GM10847 (cell line): ENCODE measurements around the gene TUFM.

ENCODE experiments used
- POLR2A ChIP-seq: IDR thresholded peaks from 2 replicates; pipeline ENCODE4 v1.6.1; 2011; ENCODE audit not compliant: insufficient read length; ENCODE audit errors: extremely low read depth

TUFM gene

DNA sequence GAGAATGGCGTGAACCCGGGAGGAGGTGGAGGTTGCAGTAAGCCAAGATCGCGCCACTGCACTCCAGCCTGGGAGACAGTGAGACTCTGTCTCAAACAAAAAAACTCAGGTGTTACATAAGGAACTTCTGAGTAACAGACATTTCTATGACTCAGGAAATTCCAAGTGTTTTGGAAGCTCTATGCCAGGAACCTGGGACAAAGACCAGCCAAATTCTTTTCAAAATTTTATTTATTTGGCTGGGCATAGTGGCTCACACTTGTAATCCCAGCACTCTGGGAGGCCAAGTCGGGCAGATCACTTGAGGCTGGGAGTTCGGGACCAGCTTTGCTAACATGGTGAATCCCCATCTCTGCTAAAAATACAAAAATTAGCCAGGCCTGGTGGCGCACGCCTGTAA, 12.3 kb upstream of the TUFM start:
- no peak for TF ChIP-seq POLR2A

DNA sequence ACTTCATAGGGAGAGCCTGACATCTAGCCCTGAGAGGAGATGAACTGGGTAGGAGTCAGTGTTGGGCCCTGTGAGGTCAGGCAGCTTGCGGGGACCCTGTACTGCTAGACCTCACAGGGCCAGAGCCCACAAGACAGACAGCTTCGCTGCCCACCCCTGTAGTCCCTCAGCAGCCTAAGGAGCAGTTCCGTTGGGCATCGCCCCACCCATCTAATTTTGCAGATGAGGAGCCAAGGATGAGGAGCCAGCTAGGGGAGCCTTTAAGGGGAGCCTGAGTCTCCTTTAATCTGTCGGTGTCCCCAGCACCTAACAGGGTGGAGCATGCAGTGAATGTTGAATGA, 755 bp upstream of the TUFM start:
- TF ChIP-seq POLR2A, result no peak

DNA sequence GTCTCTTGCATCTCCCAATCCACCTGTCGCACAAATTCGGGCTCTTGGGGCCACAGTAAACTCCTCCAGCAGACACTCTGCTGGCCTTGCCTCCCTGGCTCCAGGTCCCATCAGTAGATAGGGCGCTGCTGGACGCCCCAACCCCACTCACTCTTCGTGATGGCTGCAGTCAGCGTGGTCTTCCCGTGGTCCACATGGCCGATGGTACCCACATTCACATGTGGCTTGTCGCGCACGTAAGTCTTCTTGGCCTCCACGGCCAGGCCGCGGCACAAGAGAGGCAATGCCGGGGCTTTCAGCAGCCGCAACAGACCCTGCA, 428 bp downstream of the TUFM start:
- no peak for TF ChIP-seq POLR2A

- TF ChIP-seq POLR2A, result no peak
Measured at GRCh38 chr16:28845293-28845692, 855 bp downstream of the TUFM start.

- no peak for TF ChIP-seq POLR2A
Measured at GRCh38 chr16:28844226-28844885, 1.8 kb downstream of the TUFM start.

GRCh38 chr16:28843766-28844165, 2.4 kb downstream of the TUFM start:
- no peak for TF ChIP-seq POLR2A

GRCh38 chr16:28842696-28843095, 3.5 kb downstream of the TUFM start:
- TF ChIP-seq POLR2A, result no peak

DNA sequence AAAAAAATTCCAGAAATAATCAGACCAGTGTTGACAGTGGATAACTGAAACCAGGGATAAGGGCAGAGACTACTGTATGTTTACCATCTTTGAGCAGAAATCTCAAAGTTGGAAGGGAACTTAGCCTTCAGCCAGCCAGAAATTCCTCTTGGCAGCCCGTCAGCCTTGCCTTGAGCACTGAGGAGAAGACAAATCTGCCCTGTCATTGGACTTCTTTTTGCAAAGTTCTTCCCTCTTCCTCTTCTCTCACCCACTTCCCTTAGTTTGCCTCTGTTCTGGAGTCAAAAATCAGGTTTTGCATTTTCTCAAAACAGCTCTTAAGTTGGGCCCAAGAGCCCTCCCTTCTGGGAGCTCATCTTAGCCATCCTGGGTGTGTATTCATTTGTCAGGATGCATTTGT, 6.2 kb downstream of the TUFM start:
- TF ChIP-seq POLR2A, result no peak

DNA sequence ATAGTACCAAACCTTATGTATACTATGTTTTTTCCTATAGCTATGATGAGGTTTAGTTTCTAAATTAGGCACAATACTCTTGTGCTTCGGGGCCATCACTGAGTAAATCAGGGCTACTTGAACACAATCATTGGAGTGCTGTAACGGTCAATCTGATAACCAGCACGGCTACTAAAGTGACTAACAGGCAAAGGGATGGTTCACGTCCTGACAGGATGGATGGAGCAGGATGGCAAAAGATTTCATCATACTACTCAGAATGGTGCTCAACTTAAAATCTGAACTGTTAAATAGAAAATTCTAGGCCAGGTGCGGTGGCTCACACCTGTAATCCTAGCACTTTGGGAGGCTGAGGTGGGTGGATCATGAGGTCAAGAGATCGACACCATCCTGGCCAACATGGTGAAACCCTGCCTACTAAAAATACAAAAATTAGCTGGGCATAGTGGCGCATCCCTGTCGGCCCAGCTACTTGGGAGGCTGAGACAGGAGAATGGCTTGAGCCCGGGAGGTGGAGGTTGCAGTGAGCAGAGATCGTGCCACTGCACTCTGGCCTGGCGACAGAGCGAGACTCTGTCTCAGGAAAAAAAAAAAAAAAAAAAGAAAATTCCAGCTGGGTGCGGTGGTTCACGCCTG, 7.0 kb downstream of the TUFM start:
- TF ChIP-seq POLR2A, result no peak

GRCh38 chr16:28838558-28838918, 7.6 kb downstream of the TUFM start:
- TF ChIP-seq POLR2A, result no peak

DNA sequence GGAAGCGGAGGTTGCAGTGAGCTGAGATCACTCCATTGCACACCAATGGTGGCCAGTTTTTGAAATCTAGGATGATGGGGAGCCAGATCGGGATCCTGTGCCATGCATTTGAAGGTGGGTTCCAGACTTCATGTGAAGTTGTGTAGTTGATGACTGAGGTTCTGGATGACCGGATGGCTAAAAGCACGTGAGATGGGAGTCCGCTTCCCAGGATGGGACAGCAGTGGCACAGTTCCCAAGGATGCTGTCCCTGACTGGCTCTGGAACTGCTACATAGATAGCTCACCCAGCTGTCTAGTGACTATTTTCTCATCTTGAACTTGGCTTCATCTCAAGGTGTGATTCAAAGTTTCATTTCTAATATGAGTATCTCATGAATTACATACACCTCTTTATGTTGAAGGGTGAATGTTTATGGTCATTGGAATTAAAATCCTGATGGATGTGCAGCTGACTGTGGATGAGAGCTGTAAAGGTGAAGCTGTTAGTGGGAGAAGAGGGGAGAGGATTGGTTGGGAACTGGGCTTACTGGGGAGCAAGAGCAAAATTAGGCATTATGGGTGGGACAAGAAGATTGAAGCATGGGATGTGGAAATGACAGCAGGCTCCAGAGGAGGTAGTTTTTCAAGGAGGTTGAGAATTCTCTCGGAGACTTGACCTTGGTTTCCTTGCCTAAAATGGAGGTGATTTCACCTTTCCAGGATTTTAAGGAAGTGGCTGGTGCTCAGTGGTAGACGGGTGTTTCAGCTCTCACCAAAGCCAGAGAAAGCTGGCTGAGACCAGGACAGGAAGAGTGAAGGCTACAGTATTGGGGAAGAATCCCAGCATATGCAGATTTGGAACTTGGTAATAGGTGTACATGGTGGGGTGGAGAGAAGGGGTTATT, 8.2 kb downstream of the TUFM start:
- no peak for TF ChIP-seq POLR2A

DNA sequence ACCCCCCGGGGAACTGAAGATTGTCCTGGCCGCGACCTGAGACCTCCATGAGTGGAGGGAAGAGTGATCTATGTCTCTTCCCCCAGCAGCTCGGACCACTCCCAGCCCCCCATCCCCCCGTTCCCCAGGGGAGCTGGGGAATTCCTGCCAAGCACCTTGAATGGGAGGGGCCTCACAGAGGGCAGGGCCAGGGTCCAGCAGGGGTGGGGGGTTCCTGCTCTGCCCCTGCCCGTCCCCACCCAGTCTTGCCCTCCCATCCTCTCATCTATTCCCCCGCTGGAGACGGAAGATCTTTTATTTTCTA, 9.4 kb downstream of the TUFM start:
- no peak for TF ChIP-seq POLR2A

GRCh38 chr16:28835864-28836760, 10.0 kb downstream of the TUFM start:
- no peak for TF ChIP-seq POLR2A

GRCh38 chr16:28834873-28835863, 11.0 kb downstream of the TUFM start:
- TF ChIP-seq POLR2A, result no peak
